PC-9 (cell line): ENCODE data around the gene ANKRD63. TPM values are rescaled to one million over a fixed set of nuclear protein-coding genes. Genes with fewer than 3 reads are reported as not detected.

Experiments
- BruUV-seq: library from RNA; stranded (reverse); fragments of 400-500 nt; replicated peaks from 2 replicates; lab custom pipeline; 2021; lab: Mats Ljungman, UMichigan
- CTCF ChIA-PET: fragments of 300-600 bp; sonication (Branson Sonifier 250); formaldehyde crosslinking; loops from one replicate; lab custom pipeline; 2022; ENCODE audit warnings: antibody characterized with exemption; lab: Charles Lee
- POLR2A ChIA-PET: fragments of 300-600 bp; sonication (Branson Sonifier 250); formaldehyde crosslinking; loops from one replicate; lab custom pipeline; 2022; ENCODE audit warnings: antibody characterized with exemption; ENCODE audit not compliant: unreplicated experiment; lab: Charles Lee
- DNase-seq, 2 experiments: peaks; one replicate each; pipeline versions ENCODE4 v3.0.0 to v3.0.0-alpha.2; 2015 to 2022; ENCODE audit warnings: mixed read lengths in 1 of 2
- H2AFZ ChIP-seq: fragments of 200-600 bp; sonication (generic); 2 replicates; pipeline ENCODE4 v1.8.1; 2017; ENCODE audit warnings: antibody characterized with exemption
- H3F3A ChIP-seq: fragments of 200-600 bp; sonication (generic); 2 replicates; pipeline ENCODE4 v1.8.1; 2017; ENCODE audit warnings: antibody characterized with exemption, mild to moderate bottlenecking, low read depth; ENCODE audit not compliant: insufficient read depth
- H3K27ac ChIP-seq: fragments of 200-600 bp; sonication (generic); 2 replicates; pipeline ENCODE4 v1.6.1; 2016; ENCODE audit warnings: mixed run types
- H3K27me3 ChIP-seq: fragments of 200-600 bp; sonication (generic); 2 replicates; pipeline ENCODE4 v1.6.1; 2016; ENCODE audit warnings: low read depth, mixed run types; ENCODE audit not compliant: insufficient read depth
- H3K36me3 ChIP-seq: fragments of 200-600 bp; sonication (generic); 2 replicates; pipeline ENCODE4 v1.6.1; 2016; ENCODE audit warnings: low read depth, mixed run types
- H3K4me1 ChIP-seq: fragments of 200-600 bp; sonication (generic); replicated peaks from 2 replicates; pipeline ENCODE4 v1.6.1; 2016; ENCODE audit warnings: mixed run types; ENCODE audit not compliant: insufficient read depth
- H3K4me2 ChIP-seq: fragments of 200-600 bp; sonication (generic); 2 replicates; pipeline ENCODE4 v1.6.1; 2017; ENCODE audit warnings: mixed run types
- H3K4me3 ChIP-seq: fragments of 200-600 bp; sonication (generic); 2 replicates; pipeline ENCODE4 v1.6.1; 2016; ENCODE audit warnings: mixed run types
- H3K79me2 ChIP-seq: fragments of 200-600 bp; sonication (generic); 2 replicates; pipeline ENCODE4 v1.6.1; 2017; ENCODE audit warnings: low read depth, mixed run types
- H3K9me2 ChIP-seq: fragments of 200-600 bp; sonication (generic); 2 replicates; pipeline ENCODE4 v1.8.1; 2017; ENCODE audit warnings: mild to moderate bottlenecking; ENCODE audit not compliant: insufficient read depth
- H3K9me3 ChIP-seq: fragments of 200-600 bp; sonication (generic); 2 replicates; pipeline ENCODE4 v1.8.1; 2016; ENCODE audit warnings: low read depth; ENCODE audit not compliant: insufficient read depth
- H4K20me1 ChIP-seq: fragments of 200-600 bp; sonication (generic); 2 replicates; pipeline ENCODE4 v1.8.1; 2017; ENCODE audit not compliant: insufficient read depth
- CTCF ChIP-seq: fragments of 200-600 bp; sonication (generic); conservative IDR thresholded peaks from 2 replicates; pipeline ENCODE4 v1.6.1; 2017; ENCODE audit warnings: mixed run types, antibody characterized with exemption, mild to moderate bottlenecking, moderate library complexity
- EZH2 ChIP-seq: fragments of 200-600 bp; sonication (generic); IDR thresholded peaks from 2 replicates; pipeline ENCODE4 v1.8.0; 2017; ENCODE audit warnings: antibody characterized with exemption, low read depth
- intact Hi-C: fragments of 100-400 bp; cut with micrococcal nuclease; formaldehyde crosslinking; loops from one replicate; pipeline ENCODE4 v1.10.0; 2022; ENCODE audit not compliant: unreplicated experiment
- total RNA-seq: library from RNA; stranded (reverse); gene quantifications from 2 replicates; pipeline ENCODE4 v1.2.3, GENCODE V29; 2021

The ANKRD63 gene
- total RNA-seq, 1 experiment from 2014 or later, result not detected

DNA sequence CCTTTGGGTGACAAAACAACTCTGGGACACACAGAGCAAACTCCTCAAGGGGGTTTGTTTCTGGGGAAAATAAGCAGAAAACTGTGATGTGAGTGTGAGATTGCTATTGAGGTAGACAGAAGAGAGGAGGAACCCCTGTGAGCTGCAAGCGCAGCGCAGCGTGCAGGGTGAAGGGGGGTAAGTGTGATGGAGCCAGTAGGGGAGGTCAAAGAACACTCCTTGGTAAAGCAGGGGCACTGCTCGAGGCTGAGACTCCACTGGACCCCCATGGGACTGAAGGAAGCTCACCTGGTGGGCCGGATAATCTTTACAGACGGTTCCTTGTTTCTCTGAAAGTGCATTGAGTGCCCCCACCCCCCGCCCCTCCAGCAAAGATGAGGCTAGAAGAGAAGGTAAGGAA, 48.2 kb upstream of the ANKRD63 start:
- Histone ChIP-seq H3K27ac (no peak overlapping the region), H4K20me1 (0 out of 2 replicates have a peak, but pooled peaks cover 3% of the 10 kb centered on the region), H3K4me1 (peaks cover 9% of the 10 kb centered on the region; the same call in 1 of the 2 replicates), H3K4me3 (no peak overlapping the region), H3K9me2 (no peaks in the 10 kb centered on the region), H3K4me2 (no peak overlapping the region), H3K27me3 (no peaks in the 10 kb centered on the region), H3K36me3 (no peaks in the 10 kb centered on the region), H3F3A (peaks cover 71% of the 10 kb centered on the region), H3K79me2 (0 out of 2 replicates have a peak, but pooled peaks cover 3% of the 10 kb centered on the region), H2AFZ (no peak overlapping the region), H3K9me3 (no peaks in the 10 kb centered on the region)
- no TSS peak for BruUV-seq
- ChIA-PET CTCF (interaction anchor here (0.5 to 0.7 kb wide), 2 partner anchors 52 to 66 kb away, joined by 7 to 9 read pairs; no protein-coding TSS in a partner anchor), POLR2A (no interaction called here)
- no peak for DNase-seq
- intact Hi-C loops, result no loop called here
- TF ChIP-seq CTCF (no peak), EZH2 (no peak)

DNA sequence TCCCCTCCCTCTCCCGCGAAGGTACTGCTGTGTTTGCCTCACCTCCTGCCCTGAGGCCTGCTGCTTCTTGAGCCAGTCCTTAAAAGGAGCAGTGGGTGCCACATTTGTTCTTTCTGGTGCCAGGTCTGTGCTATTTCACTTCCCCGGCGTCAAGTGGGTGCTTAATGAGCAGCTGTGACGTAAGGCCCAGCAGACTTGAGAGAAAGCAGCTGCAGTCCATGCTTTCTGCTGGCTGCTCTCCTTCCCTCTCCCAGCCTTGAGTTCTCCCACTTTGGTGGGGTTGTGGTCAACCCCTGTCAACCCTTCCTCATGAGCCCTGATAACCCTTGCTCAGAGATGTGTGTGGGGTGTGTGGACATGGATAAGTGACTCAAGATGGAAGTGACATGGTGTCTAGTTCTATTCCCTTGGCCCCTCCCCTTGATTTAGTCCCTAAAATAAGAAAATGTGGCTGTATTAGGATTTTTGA, 47.5 kb upstream of the ANKRD63 start:
- no peak overlapping the region for H3K4me3 ChIP-seq
- H3K27ac ChIP-seq, result no peak overlapping the region
- 0 out of 2 replicates have a peak, but pooled peaks cover 3% of the 10 kb centered on the region for H4K20me1 ChIP-seq
- peaks cover 5% of the 10 kb centered on the region for H3K4me1 ChIP-seq
- no peak overlapping the region for H2AFZ ChIP-seq
- H3K36me3 ChIP-seq, result no peaks in the 10 kb centered on the region
- ChIA-PET CTCF (interaction anchor here (0.5 to 0.7 kb wide), 2 partner anchors 52 to 67 kb away, joined by 7 to 9 read pairs; no protein-coding TSS in a partner anchor), POLR2A (no interaction called here)
- H3K79me2 ChIP-seq, result no peaks in the 10 kb centered on the region
- H3F3A ChIP-seq, result peaks cover 65% of the 10 kb centered on the region
- no peaks in the 10 kb centered on the region for H3K27me3 ChIP-seq
- intact Hi-C loops, result no loop called here
- H3K9me3 ChIP-seq, result no peaks in the 10 kb centered on the region
- no peak for DNase-seq
- no TSS peak for BruUV-seq
- no peak for TF ChIP-seq CTCF
- TF ChIP-seq EZH2, result no peak
- no peaks in the 10 kb centered on the region for H3K9me2 ChIP-seq
- H3K4me2 ChIP-seq, result no peak overlapping the region

DNA sequence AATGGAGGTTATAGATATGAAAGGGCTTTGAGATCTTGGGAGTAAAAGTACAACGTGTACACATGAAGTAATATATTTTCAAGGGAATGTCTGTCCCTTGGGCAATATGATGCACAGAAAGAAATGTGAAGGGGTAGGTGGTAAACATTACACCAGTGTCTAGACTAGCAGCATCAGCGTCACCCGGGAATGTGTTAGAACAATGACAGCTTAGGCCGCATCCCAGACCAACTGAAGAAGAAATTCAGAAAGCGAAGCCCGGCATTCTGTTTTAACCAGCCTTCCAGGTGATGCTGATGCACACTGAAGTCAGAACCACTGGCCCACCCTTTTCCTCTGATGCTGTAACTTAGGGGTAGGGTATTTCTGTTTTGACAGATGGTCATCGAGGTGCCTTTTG, 46.9 kb upstream of the ANKRD63 start:
- peaks cover 63% of the 10 kb centered on the region for H3F3A ChIP-seq
- no peaks in the 10 kb centered on the region for H3K36me3 ChIP-seq
- H3K9me2 ChIP-seq, result no peaks in the 10 kb centered on the region
- no peak overlapping the region for H3K4me3 ChIP-seq
- no peaks in the 10 kb centered on the region for H3K9me3 ChIP-seq
- CTCF ChIA-PET, result no interaction called here
- TF ChIP-seq CTCF (no peak), EZH2 (no peak)
- DNase-seq, result no peak
- H3K27ac ChIP-seq, result no peak overlapping the region
- BruUV-seq, result no TSS peak
- no peaks in the 10 kb centered on the region for H3K27me3 ChIP-seq
- H4K20me1 ChIP-seq, result 0 out of 2 replicates have a peak, but pooled peaks cover 3% of the 10 kb centered on the region
- POLR2A ChIA-PET, result interaction anchor here (0.5 kb wide), 1 partner anchor 27 kb away, joined by 4 read pairs; no protein-coding TSS in a partner anchor
- no peak overlapping the region for H3K4me2 ChIP-seq
- H2AFZ ChIP-seq, result no peak overlapping the region
- H3K4me1 ChIP-seq, result peaks cover 8% of the 10 kb centered on the region
- intact Hi-C loops, result no loop called here
- H3K79me2 ChIP-seq, result 0 out of 2 replicates have a peak, but pooled peaks cover 2% of the 10 kb centered on the region
